Keratinocyte (primary cell): Measurements from ENCODE around the gene MED4. TPM values are rescaled to one million over a fixed set of nuclear protein-coding genes. Genes with fewer than 3 reads are reported as not detected.

Source experiments
- DNase-seq: peaks from one replicate; pipeline ENCODE4 v3.0.0-alpha.2; 2011; ENCODE audit warnings: low read depth, missing footprints, low spot score
- FAIRE-seq: peaks from 2 replicates; lab custom pipeline; 2011; peaks lifted over from hg19 to GRCh38; lab: Jason Lieb, UNC
- H2AFZ ChIP-seq: 2 replicates; pipeline ENCODE4 v1.6.0; 2012; ENCODE audit warnings: low read length, control low read depth, inconsistent platforms; ENCODE audit not compliant: control insufficient read depth
- H3K27ac ChIP-seq: 2 replicates; pipeline ENCODE4 v1.5.1; 2011; ENCODE audit warnings: low read length; ENCODE audit not compliant: control insufficient read depth, insufficient read depth
- H3K27me3 ChIP-seq: 3 replicates; pipeline ENCODE4 v1.6.0; 2011; ENCODE audit warnings: low read length; ENCODE audit not compliant: control insufficient read depth, insufficient read depth; ENCODE audit errors: extremely low read depth
- H3K36me3 ChIP-seq, 2 experiments: 2 replicates in 1 of 2; 3 replicates in 1 of 2; pipeline ENCODE4 v1.5.1; 2011; ENCODE audit warnings: low read length in 2 of 2, mild to moderate bottlenecking in 1 of 2; ENCODE audit not compliant: control insufficient read depth in 2 of 2, insufficient read depth in 2 of 2; ENCODE audit errors: extremely low read depth in 1 of 2
- H3K4me1 ChIP-seq: 3 replicates; pipeline ENCODE4 v1.5.1; 2011; ENCODE audit warnings: low read length; ENCODE audit not compliant: control insufficient read depth, insufficient read depth; ENCODE audit errors: extremely low read depth
- H3K4me2 ChIP-seq: 3 replicates; pipeline ENCODE4 v1.6.0; 2011; ENCODE audit warnings: low read depth, low read length; ENCODE audit not compliant: control insufficient read depth, insufficient read depth; ENCODE audit errors: extremely low read depth
- H3K4me3 ChIP-seq, 3 experiments: fragments of 200-600 bp in 1 of 3; sonication (generic) in 1 of 3; 2 replicates in 2 of 3; 3 replicates in 1 of 3; pipeline ENCODE4 v1.5.1; 2011 to 2016; ENCODE audit warnings: low read length in 3 of 3, mild to moderate bottlenecking in 3 of 3, control low read depth in 2 of 3, inconsistent platforms in 1 of 3, low read depth in 1 of 3, mixed read lengths in 1 of 3, mixed run types in 1 of 3, moderate library complexity in 1 of 3; ENCODE audit not compliant: control insufficient read depth in 2 of 3, insufficient read depth in 2 of 3; ENCODE audit errors: extremely low read depth in 1 of 3
- H3K79me2 ChIP-seq: 2 replicates; pipeline ENCODE4 v1.6.0; 2012; ENCODE audit warnings: low read length; ENCODE audit not compliant: control insufficient read depth, insufficient read depth
- H3K9ac ChIP-seq: 3 replicates; pipeline ENCODE4 v1.6.0; 2011; ENCODE audit warnings: low read length; ENCODE audit not compliant: control insufficient read depth, insufficient read depth; ENCODE audit errors: extremely low read depth
- H3K9me1 ChIP-seq: 3 replicates; pipeline ENCODE4 v1.6.0; 2011; ENCODE audit warnings: low read length; ENCODE audit not compliant: control insufficient read depth, insufficient read depth; ENCODE audit errors: extremely low read depth
- H3K9me3 ChIP-seq: 2 replicates; pipeline ENCODE4 v1.5.1; 2012; ENCODE audit warnings: low read depth, low read length; ENCODE audit not compliant: control insufficient read depth
- H4K20me1 ChIP-seq: 3 replicates; pipeline ENCODE4 v1.6.0; 2011; ENCODE audit warnings: low read length; ENCODE audit not compliant: control insufficient read depth, insufficient read depth; ENCODE audit errors: extremely low read depth
- CTCF ChIP-seq, 3 experiments: IDR thresholded peaks in 1 of 3; conservative IDR thresholded peaks in 1 of 3; optimal IDR thresholded peaks in 1 of 3; 2 replicates in 2 of 3; 3 replicates in 1 of 3; pipeline versions ENCODE3 to v1.5.1; 2011; ENCODE audit warnings: low read length in 3 of 3, mild to moderate bottlenecking in 3 of 3, moderate library complexity in 2 of 3, control low read depth in 1 of 3, inconsistent platforms in 1 of 3; ENCODE audit not compliant: insufficient read depth in 2 of 3; ENCODE audit errors: extremely low read depth in 1 of 3
- EZH2 ChIP-seq: IDR thresholded peaks from one replicate; pipeline ENCODE4 v1.6.1; 2012; ENCODE audit warnings: inconsistent platforms, mild to moderate bottlenecking, low read length, moderate library complexity
- dilution Hi-C: fragments of 300-500 bp; cut with MboI; formaldehyde crosslinking; loops from one replicate; pipeline ENCODE4 v1.7.0; 2020; ENCODE audit warnings: low sequenced_read_pairs; ENCODE audit not compliant: extremely low pct_ligation_motif_present
- polyA plus RNA-seq, 5 experiments: library from polyadenylated mRNA; depleted of rRNA in 3 of 5; stranded (reverse) in 3 of 5; stranded (forward) in 1 of 5; unstranded in 1 of 5; fragments of >200 nt; gene quantifications; 1 replicate in 1 of 5; 2 replicates in 3 of 5; 3 replicates in 1 of 5; pipeline versions ENCODE4 v1.2.1 to v1.2.3, GENCODE V29; 2011 to 2012; ENCODE audit warnings: missing spikeins in 2 of 5, low read depth in 1 of 5, low replicate concordance in 1 of 5

Gene MED4
- polyA plus RNA-seq, 1 donor (not counting 4 experiments of a cell fraction or from before 2014, with no cell fraction given) = 62.4 TPM

GRCh38 chr13:48086272-48086671 is 8.6 kb downstream of the MED4 start:
- TF ChIP-seq CTCF (optimal IDR thresholded peaks at IDR 0.05 in 1 of 3, IDR thresholded peaks at IDR 0.05 in 1 of 3, conservative IDR thresholded peaks at IDR 0.05 in 1 of 3; ENCODE audit: extremely low read depth in 1 of 3, insufficient read depth in 2 of 3, low read length in 3 of 3) (no peak), EZH2 (no peak)
- Histone ChIP-seq H3K9me1 (no peaks in the 10 kb centered on the region), H3K9me3 (no peaks in the 10 kb centered on the region), H3K27ac (no peak overlapping the region), H3K4me1 (no peaks in the 10 kb centered on the region), H3K36me3 (peaks cover 6 to 8% of the 10 kb centered on the region in 2 experiments), H2AFZ (no peak overlapping the region), H3K9ac (no peak overlapping the region), H3K4me2 (no peak overlapping the region), H3K79me2 (peaks cover 46% of the 10 kb centered on the region), H3K4me3 (no peak overlapping the region), H3K27me3 (no peaks in the 10 kb centered on the region), H4K20me1 (no peaks in the 10 kb centered on the region)
- no peak for FAIRE-seq
- dilution Hi-C loops = no loop called here
- no peak for DNase-seq

- Histone ChIP-seq H3K27me3 (no peaks in the 10 kb centered on the region), H3K4me2 (no peak overlapping the region), H3K9ac (no peak overlapping the region), H3K4me1 (no peaks in the 10 kb centered on the region), H3K4me3 (no peak overlapping the region), H3K79me2 (peaks cover 7% of the 10 kb centered on the region), H3K27ac (no peak overlapping the region), H3K9me3 (no peaks in the 10 kb centered on the region), H2AFZ (no peak overlapping the region), H3K9me1 (no peaks in the 10 kb centered on the region), H4K20me1 (no peaks in the 10 kb centered on the region), H3K36me3 (peaks cover 22 to 31% of the 10 kb centered on the region in 2 experiments)
- TF ChIP-seq EZH2 = no peak
- no peak for TF ChIP-seq CTCF (optimal IDR thresholded peaks at IDR 0.05 in 1 of 3, IDR thresholded peaks at IDR 0.05 in 1 of 3, conservative IDR thresholded peaks at IDR 0.05 in 1 of 3; ENCODE audit: extremely low read depth in 1 of 3, insufficient read depth in 2 of 3, low read length in 3 of 3)
- dilution Hi-C loops = no loop called here
- DNase-seq (no peak), FAIRE-seq (no peak)
These were observed 13.2 kb downstream of the MED4 start for GRCh38 chr13:48081739-48082138.
